HG02798 (cell line): Measurements from ENCODE around the gene SMIM44.

Experiments
- ATAC-seq: cut with Tn5 transposase; IDR thresholded peaks from one replicate; pipeline ENCODE4 v1.9.1; 2021; ENCODE audit warnings: mild to moderate bottlenecking; ENCODE audit not compliant: unreplicated experiment, poor library complexity

The SMIM44 gene

DNA sequence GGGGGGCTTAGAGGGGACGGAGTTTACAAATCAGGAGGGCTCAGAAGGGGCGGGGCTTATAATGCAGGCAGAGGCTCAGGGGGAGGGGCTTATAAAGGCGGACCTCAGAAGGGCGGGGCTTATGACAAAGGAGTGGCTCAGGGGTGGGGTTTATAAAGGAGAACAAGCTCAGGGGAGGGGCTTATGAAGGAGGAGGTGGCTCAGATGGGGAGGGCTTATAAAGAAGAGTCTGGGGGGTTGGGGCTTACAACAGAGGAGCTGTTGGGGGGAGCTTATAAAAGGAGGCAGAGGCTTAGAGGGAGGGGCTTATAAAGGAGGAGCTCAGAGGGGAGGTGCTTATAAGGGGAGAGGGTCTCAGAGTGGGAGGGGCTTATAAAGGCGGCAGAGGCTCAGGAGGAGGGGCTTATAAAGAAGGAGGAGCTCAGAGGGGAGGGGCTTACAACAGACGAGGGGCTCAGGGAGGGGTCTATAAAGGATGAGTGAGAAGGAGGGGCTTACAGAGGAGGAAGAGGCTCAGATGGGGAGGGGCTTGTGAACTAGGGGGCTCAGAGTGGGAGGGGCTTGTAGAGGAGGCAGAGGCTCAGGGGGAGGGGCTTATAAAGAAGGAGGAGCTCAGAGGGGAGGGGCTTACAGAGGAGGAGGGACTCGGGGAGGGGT, 3.9 kb downstream of the SMIM44 start:
- ATAC-seq, result no peak

DNA sequence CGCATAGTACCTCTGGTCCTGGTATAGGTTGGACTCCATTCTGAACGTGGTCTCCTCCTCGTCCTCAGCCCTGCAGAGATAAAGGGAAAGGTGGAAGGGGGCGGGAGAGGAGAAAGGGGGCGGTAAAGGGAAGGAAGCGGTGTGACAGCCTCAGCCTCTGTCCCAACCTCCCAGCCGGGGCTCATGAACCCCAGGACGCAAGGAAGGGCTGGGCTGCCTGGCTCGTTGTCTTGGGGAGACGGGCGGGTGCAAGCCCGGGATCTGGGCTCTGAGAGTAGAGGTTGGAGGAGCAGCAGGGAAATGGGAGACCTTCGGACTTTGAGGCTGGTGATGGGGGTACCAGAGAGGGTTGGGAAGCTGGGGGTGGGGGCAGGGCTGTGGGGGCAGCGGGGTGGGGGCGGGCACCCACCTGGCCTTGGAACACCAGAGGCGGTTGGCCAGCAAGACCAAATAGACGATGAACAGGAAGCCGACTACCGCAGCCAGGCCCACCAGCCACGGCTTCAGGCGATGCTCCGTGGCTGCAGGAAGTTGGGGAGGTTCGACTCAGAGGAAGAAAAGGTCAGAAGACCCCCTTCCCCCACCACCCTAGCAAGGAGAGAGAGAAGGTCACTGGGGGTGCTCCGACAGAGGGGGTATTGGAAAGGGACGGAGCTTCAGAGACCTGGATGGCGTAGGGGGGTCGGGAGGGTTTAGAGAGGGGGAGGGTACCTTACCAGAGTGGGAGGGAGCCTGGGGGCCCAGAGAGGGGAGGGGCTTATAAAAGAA, 4.6 kb downstream of the SMIM44 start:
- no peak for ATAC-seq

- no peak for ATAC-seq
These were observed 5.3 kb downstream of the SMIM44 start for GRCh38 chr19:3477951-3478350.

GRCh38 chr19:3477506-3477905, 5.7 kb downstream of the SMIM44 start:
- ATAC-seq, result no peak

GRCh38 chr19:3476830-3477229, 6.4 kb downstream of the SMIM44 start:
- ATAC-seq, result no peak

- ATAC-seq, result no peak
These were observed 7.8 kb downstream of the SMIM44 start for GRCh38 chr19:3475449-3475848.

DNA sequence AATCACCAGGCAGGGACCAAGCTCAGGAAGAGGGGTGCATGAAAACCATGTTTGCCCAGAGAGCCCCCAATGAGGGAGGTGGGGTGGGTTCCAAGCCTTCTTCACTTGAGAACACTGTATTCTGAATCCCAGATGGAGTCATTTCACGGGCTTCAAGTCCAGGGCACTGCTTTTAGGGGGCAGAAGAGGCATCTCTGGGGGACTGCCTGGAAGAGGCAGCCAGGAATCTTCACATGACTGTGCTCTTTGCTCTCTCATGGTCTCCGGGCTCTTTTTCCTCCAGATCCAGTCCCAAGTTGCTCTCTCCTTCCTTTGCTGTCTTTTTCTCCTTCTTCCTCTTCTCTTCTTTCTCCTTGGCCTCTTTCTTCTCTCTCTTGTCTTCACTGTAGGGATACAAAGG, 8.6 kb downstream of the SMIM44 start:
- ATAC-seq, result no peak

DNA sequence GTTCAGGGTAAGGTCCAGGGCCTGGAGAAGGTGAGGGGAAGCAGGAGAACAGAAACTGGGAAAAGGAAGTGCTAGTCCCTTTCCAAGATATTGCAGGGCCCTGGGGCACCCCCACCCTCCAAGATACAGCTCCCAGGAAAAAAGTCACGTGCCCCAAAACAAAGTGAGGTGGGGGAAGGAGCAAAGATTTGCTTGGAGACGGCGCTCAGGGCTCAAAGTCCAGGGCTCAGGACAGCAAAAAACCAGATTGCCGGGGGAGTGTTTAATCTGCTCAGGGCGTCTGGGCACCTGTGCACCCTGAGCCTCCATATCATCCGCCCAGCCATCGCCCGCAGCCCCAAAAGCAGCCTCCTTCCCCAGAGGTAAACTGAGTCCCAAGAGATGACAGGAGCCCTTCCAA, 9.2 kb downstream of the SMIM44 start:
- no peak for ATAC-seq

GRCh38 chr19:3471954-3472655, 11.1 kb downstream of the SMIM44 start:
- no peak for ATAC-seq

- no peak for ATAC-seq
These were observed 12.6 kb downstream of the SMIM44 start for GRCh38 chr19:3470500-3471128.

- ATAC-seq, result no peak
These were observed 13.4 kb downstream of the SMIM44 start for GRCh38 chr19:3469638-3470499.

DNA sequence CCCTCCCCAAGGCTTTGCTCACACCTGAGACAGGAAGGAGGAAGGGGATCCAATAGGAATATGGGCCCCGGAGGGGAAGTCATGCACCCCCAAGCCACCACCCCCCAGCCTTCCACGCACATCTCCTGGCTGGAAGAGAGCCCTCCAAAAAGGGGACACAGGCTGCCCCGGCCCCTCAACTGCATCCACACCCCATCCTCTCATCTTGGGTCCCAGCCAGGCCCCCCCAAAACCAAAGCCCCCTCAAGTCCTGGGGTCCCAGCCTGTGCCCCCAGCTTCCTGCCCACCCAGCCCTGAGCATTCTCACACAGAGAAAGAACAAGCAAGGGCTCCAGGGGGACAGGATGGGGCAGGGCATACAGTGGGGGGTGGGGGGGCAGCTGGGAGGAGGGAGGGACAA, 15.0 kb downstream of the SMIM44 start:
- ATAC-seq, result no peak

DNA sequence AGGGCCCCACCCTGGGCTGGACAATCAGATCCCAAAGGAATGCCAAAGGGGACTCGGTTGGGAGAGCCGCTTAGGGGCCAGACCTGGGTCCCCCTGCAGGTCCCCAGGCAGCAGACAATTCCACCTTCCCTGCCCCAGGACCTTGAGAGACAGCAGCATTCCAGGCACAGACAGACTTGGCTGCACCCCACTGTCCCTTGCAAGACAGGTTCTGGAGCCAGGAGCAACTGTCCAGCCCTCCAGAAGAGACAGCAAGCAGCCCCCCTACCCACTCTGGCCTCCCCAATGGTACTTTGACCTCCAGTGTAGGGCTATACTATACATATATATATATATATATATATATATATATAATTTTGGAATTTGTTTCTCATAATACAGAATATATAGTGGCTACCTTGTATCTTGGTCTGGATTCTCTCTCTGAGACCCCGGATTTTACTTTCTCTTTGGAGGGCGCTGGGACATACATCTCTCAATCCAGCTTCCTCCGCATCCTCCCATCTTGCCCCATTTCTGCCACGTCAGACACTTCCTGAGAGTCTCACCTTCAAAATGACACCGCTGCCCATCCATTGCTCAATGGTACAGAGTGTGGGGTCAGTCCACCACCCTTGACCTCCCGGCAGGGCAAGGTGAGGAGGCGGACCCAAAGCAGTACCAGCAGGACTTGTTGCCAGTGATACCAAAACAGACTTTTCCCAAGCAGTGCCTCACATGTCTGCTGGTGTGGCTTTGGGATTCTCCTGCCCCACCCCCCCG, 15.6 kb downstream of the SMIM44 start:
- ATAC-seq, result no peak

- ATAC-seq, result no peak
These were observed 16.6 kb downstream of the SMIM44 start for GRCh38 chr19:3466635-3467034.

GRCh38 chr19:3465552-3465951, 17.7 kb downstream of the SMIM44 start:
- no peak for ATAC-seq

GRCh38 chr19:3464587-3465235, 18.5 kb downstream of the SMIM44 start:
- no peak for ATAC-seq

DNA sequence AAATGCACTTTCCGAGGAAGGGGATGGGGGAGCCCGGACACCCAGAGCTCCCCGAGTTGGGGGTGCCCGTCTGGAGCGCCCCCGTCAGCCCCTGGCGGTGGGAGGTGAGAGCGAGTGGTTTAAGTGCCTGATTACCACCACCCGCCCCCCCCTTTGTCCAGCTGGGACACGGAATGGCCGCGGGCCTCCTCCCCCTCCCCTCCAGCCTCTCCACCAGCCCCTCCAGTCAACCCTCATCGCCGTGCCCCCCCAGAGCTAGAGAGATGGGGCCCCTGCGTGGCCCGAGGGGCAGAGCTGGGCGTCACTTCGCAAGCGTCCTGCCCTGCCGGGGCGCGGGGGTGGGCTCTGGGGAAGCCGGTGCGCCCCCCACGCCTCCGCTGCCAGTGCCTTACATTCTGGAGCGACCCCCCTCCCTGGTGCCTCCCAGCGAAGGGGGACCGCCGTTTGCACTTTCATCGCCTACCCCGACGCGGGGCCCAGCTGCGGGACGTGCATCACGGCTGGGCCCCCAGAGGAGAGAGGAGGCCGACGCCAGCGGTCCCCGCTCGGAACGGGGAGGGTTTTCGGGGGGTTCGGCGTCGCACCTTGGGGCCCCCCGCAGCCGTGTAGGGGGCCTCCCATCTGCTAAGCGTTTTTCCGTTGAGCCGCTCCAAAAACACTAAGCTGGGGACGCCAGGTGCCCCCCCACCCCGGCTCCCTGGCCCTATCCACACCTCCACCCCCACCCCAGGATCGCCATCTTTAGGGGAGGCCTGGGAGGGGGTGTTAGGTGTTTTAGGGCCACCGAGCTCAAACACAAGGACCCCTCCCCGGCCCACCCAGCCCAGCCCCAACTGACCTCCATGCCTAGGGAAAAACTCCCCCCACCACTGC, 19.3 kb downstream of the SMIM44 start:
- ATAC-seq, result no peak
